ENCODE results near the gene ATP5PB.

The ATP5PB gene

DNA sequence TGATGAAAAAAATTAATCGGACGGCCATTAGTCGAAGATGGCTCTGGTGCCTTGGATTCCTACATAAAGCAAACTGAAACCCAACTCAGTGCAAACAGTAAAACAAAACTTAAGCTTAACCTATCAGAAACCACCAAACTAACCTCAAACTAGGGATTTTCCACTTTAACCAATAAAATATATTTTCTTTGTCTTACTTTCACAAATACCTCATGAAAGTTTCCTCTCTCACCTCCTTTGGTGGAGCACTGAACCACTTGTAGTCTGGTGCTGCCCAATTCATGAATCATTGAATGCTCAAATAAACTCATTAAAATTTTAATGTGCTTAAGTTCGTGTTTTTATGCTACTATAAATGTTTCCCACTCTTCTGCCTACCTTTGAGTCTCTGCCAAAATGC is 47.1 kb downstream of the ATP5PB start:
- in situ Hi-C loops (cut with MboI; ENCODE audit: low pct_unique_long_range_greater_than_20kb, low sequenced_read_pairs, unreplicated experiment): loop anchor here (10.0 kb wide), 1 partner anchor 268 kb away; no protein-coding TSS in a partner anchor
- DNase-seq (ENCODE audit: low spot score): no peak
- TF ChIP-seq, protein P1, sequence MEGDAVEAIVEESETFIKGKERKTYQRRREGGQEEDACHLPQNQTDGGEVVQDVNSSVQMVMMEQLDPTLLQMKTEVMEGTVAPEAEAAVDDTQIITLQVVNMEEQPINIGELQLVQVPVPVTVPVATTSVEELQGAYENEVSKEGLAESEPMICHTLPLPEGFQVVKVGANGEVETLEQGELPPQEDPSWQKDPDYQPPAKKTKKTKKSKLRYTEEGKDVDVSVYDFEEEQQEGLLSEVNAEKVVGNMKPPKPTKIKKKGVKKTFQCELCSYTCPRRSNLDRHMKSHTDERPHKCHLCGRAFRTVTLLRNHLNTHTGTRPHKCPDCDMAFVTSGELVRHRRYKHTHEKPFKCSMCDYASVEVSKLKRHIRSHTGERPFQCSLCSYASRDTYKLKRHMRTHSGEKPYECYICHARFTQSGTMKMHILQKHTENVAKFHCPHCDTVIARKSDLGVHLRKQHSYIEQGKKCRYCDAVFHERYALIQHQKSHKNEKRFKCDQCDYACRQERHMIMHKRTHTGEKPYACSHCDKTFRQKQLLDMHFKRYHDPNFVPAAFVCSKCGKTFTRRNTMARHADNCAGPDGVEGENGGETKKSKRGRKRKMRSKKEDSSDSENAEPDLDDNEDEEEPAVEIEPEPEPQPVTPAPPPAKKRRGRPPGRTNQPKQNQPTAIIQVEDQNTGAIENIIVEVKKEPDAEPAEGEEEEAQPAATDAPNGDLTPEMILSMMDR (IDR thresholded peaks at IDR 0.05; ENCODE audit: extremely low read depth, insufficient read depth, missing control alignments): no peak

DNA sequence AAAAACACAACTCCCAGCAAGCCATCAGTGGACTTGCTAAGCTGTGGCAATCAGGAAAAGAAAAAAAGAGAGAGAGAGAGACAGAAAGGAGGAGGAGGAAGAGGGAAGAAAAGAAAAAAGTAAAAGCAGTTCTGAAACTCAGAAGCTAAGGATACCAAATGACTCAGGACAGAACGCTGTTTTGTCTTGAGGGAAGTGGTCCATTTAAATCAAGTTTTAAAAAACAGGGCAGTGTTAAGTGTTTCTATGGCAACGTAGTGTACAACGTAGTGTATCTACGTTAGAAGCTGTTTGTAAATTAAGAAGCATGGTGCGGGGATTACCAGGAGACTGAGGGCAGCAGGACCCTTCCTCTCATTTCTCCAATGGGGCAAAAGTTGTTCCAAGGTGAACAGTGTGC is 48.3 kb downstream of the ATP5PB start:
- no peak for DNase-seq (ENCODE audit: low spot score)
- TF ChIP-seq, protein P1 (IDR thresholded peaks at IDR 0.05; ENCODE audit: extremely low read depth, insufficient read depth, missing control alignments): no peak
- in situ Hi-C loops (cut with MboI; ENCODE audit: low pct_unique_long_range_greater_than_20kb, low sequenced_read_pairs, unreplicated experiment): loop anchor here (10.0 kb wide), 1 partner anchor 267 kb away; no protein-coding TSS in a partner anchor

DNA sequence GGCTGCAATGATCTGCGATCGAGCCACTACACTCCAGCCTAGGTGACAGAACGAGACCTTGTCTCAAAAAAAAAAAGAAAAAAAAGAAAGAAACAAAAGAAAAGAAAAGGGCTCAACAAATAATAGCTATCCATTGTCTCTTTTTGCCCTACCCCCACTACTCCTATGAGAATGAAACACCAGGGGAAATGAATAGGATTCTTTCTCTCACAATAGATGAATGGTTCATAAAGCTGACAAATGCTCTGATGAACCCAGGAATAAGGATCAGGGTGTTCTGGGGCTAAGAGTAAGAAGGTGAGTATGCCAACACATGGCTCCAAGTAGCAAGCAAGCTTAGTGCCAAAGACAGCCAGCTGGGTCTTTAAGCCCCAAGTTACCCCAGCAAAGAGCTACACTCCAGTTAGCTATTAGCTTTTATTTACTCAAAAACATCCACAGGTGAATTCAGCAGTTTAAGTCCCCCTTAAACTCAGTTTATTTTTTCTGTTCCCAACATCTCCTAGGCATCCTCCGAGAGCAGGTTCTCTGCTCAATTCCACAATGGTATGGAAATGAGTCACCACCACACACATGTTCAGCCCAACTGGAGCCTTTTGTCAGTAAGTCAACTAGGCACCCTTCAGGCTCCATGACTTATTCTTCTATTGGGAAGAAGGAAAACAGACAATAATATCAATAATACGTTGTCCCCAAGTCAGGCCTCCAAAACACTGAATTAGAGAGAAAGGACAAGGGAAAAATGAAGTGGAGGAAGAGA is 49.9 kb downstream of the ATP5PB start:
- no peak for DNase-seq (ENCODE audit: low spot score)
- TF ChIP-seq, protein P1 (IDR thresholded peaks at IDR 0.05; ENCODE audit: extremely low read depth, insufficient read depth, missing control alignments): no peak
- in situ Hi-C loops (cut with MboI; ENCODE audit: low pct_unique_long_range_greater_than_20kb, low sequenced_read_pairs, unreplicated experiment): loop anchor here (10.0 kb wide), 1 partner anchor 266 kb away; no protein-coding TSS in a partner anchor

DNA sequence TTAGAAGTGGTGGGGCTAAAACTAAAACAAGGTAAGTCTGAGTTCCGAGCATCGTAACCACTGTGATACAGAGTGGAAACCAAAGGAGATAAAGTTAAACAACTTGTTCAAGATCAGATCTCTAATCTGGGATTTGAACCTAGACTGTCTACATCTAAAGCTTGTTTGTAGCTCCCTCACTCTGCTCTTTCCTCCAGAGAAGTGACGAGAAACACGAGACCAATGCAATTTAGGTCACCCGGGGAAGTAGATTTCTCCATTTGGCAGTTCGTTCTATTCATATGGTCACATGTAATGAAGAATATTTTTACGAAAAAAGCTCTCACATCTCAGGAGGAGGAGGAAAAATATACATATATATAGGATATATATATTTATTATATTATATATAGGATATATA is 52.4 kb downstream of the ATP5PB start:
- DNase-seq (ENCODE audit: low spot score): no peak
- TF ChIP-seq, protein P1 (IDR thresholded peaks at IDR 0.05; ENCODE audit: extremely low read depth, insufficient read depth, missing control alignments): no peak
- in situ Hi-C loops (cut with MboI; ENCODE audit: low pct_unique_long_range_greater_than_20kb, low sequenced_read_pairs, unreplicated experiment): no loop called here

DNA sequence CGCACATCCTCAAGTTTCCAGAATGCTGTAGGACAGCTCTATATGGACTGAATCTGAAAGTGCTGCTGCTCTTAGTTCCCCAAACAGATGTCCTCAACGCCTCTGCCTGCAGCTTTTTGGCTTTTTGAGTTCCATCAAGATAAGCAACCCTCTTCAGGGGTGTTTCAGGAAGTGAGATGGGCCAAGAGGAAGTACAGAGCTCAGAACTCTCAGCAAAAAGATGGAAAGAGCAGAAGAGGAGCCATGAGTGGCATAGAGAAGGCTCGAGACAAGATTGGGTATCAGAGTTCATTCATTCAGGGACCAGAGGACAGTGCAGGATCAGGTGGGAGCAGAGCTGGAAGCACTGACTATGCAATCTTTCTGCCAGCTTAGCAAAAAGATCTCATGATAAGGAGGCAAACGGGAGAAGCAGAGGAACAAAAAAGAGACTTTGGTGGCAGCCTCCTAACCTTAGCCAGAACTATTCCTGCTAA is 54.4 kb downstream of the ATP5PB start, which contains the start of the genes ADORA3 and TMIGD3:
Gene ADORA3, minus strand, starts transcription at position 49 of the 476 bp plus-strand sequence. CDS start 279 bp downstream, outside the sequence.
Gene TMIGD3, minus strand, starts transcription at position 49 of the 476 bp plus-strand sequence. CDS start 279 bp downstream, outside the sequence.
- TF ChIP-seq, protein P1 (IDR thresholded peaks at IDR 0.05; ENCODE audit: extremely low read depth, insufficient read depth, missing control alignments): no peak
- in situ Hi-C loops (cut with MboI; ENCODE audit: low pct_unique_long_range_greater_than_20kb, low sequenced_read_pairs, unreplicated experiment): no loop called here
- peak; percentile 25 for DNase-seq (ENCODE audit: low spot score)

DNA sequence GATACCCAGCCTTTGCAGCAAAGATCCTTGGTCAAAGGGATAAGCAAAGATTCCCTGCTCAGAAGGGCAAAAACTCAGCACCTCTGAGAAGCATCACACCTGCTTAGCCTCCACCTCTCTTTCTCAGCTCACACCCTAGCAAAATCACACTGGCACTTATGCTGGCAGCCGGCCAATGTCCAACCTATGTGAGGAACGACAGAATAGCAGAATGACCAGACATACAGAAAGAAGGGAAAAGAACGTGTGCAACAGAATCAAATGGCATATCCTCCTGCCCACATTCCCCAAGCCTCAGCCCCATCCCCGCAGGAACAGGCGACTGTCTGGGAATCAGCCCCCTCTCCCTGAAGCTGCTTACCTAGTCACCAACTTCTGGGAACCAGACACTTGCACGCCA is 54.8 kb downstream of the ATP5PB start:
- TF ChIP-seq, protein P1 (IDR thresholded peaks at IDR 0.05; ENCODE audit: extremely low read depth, insufficient read depth, missing control alignments): no peak
- no peak for DNase-seq (ENCODE audit: low spot score)
- in situ Hi-C loops (cut with MboI; ENCODE audit: low pct_unique_long_range_greater_than_20kb, low sequenced_read_pairs, unreplicated experiment): no loop called here

Data from GM13977 (cell line).